ENCODE measurements around the gene KBTBD13.
"Not testable (repeated sequence)": the region's sequence is repeated elsewhere in the genome, so short reads cannot be mapped to it uniquely, and the experiment has no call there.

Gene KBTBD13

GRCh38 chr15:65091946-65092770 lies 15.6 kb downstream of the KBTBD13 start:
- no peak for DNase-seq

GRCh38 chr15:65092911-65093792 lies 16.6 kb downstream of the KBTBD13 start:
- no peak for DNase-seq

GRCh38 chr15:65093793-65094170 lies 17.2 kb downstream of the KBTBD13 start:
- not testable (repeated sequence) for DNase-seq

- no peak for DNase-seq
These were observed 17.9 kb downstream of the KBTBD13 start for GRCh38 chr15:65094294-65094995.

GRCh38 chr15:65095011-65095746 lies 18.6 kb downstream of the KBTBD13 start:
- no peak for DNase-seq

GRCh38 chr15:65095747-65096104 lies 19.2 kb downstream of the KBTBD13 start:
- DNase-seq, result no peak

GRCh38 chr15:65096481-65097385 lies 20.2 kb downstream of the KBTBD13 start:
- DNase-seq, result no peak

GRCh38 chr15:65097651-65098263 lies 21.2 kb downstream of the KBTBD13 start:
- DNase-seq, result no peak

GRCh38 chr15:65099336-65099735 lies 22.8 kb downstream of the KBTBD13 start:
- DNase-seq, result no peak

GRCh38 chr15:65099801-65100200 lies 23.3 kb downstream of the KBTBD13 start:
- DNase-seq, result not testable (repeated sequence)

- no peak for DNase-seq
These were observed 23.9 kb downstream of the KBTBD13 start for GRCh38 chr15:65100442-65100841.

- peak; percentile 48 for DNase-seq
These were observed 24.9 kb downstream of the KBTBD13 start for GRCh38 chr15:65101411-65101890.

GRCh38 chr15:65101891-65102708 lies 25.6 kb downstream of the KBTBD13 start:
- no peak for DNase-seq

- DNase-seq, result no peak
These were observed 26.4 kb downstream of the KBTBD13 start for GRCh38 chr15:65102912-65103311.

GRCh38 chr15:65105038-65105437 lies 28.5 kb downstream of the KBTBD13 start:
- DNase-seq, result no peak

GRCh38 chr15:65106011-65106590 lies 29.6 kb downstream of the KBTBD13 start:
- DNase-seq, result no peak

GRCh38 chr15:65110676-65111292 lies 34.2 kb downstream of the KBTBD13 start:
- DNase-seq, result peak; percentile 78

GRCh38 chr15:65115086-65115485 lies 38.5 kb downstream of the KBTBD13 start, which contains the start of gene UBAP1L:
TSS of gene UBAP1L (minus strand) at chr15:65115200. CDS start at chr15:65106215, 8,985 bp downstream.
- peak; percentile 90 for DNase-seq

GRCh38 chr15:65115542-65115941 lies 39.0 kb downstream of the KBTBD13 start:
- peak; percentile 93 for DNase-seq

Measured in NCI-H69 (cell line).